ENCODE results near the gene BCAS1. TPM values are rescaled to one million over a fixed set of nuclear protein-coding genes. Genes with fewer than 3 reads are reported as not detected.

Gene BCAS1
- total and polyA plus RNA-seq, 10 of the 15 experiments (the other 5 are each of a cell fraction or from before 2014, with no cell fraction given): 0.21 to 1.4 (median 0.55) TPM

DNA sequence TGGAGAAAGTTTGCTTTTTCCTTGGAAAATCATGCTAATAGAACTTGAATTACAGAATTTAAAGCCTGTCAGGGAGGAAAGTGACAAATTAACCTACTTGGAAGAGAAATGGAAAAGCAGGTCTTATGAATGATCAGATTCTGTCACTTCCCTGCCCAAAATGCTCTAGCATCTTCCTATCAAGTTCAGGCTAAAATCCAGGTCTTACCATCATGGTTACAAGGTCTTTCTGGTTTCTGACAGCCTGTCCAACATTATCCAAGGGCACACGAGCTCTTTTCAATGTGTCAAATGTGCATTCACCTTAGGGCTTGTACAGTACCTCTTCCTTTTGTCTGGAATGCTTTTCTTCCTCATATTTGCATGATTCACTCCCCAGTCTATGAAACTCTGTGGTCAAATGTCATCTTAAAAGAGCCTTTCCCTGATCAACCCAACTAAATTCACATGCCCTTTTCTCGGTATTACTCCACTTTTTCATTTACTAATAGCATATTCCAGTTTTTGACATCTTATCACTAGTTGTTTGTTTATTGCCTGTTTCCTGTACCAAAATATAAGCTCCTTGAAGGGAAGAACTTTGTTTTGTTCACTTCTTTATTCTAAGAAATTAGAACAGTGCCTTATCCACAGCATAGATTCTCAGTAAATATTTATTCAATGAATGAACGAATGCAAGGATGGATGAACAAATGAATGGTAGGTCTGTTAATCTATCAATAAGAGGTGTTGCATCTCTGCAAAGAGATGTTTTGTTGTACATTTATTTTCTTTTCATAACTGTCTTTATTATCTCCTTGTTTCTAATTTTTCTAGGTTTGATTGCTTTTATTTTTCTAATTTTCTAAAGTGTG lies 139.5 kb downstream of the BCAS1 start (continued):
- TF ChIP-seq, protein P1, sequence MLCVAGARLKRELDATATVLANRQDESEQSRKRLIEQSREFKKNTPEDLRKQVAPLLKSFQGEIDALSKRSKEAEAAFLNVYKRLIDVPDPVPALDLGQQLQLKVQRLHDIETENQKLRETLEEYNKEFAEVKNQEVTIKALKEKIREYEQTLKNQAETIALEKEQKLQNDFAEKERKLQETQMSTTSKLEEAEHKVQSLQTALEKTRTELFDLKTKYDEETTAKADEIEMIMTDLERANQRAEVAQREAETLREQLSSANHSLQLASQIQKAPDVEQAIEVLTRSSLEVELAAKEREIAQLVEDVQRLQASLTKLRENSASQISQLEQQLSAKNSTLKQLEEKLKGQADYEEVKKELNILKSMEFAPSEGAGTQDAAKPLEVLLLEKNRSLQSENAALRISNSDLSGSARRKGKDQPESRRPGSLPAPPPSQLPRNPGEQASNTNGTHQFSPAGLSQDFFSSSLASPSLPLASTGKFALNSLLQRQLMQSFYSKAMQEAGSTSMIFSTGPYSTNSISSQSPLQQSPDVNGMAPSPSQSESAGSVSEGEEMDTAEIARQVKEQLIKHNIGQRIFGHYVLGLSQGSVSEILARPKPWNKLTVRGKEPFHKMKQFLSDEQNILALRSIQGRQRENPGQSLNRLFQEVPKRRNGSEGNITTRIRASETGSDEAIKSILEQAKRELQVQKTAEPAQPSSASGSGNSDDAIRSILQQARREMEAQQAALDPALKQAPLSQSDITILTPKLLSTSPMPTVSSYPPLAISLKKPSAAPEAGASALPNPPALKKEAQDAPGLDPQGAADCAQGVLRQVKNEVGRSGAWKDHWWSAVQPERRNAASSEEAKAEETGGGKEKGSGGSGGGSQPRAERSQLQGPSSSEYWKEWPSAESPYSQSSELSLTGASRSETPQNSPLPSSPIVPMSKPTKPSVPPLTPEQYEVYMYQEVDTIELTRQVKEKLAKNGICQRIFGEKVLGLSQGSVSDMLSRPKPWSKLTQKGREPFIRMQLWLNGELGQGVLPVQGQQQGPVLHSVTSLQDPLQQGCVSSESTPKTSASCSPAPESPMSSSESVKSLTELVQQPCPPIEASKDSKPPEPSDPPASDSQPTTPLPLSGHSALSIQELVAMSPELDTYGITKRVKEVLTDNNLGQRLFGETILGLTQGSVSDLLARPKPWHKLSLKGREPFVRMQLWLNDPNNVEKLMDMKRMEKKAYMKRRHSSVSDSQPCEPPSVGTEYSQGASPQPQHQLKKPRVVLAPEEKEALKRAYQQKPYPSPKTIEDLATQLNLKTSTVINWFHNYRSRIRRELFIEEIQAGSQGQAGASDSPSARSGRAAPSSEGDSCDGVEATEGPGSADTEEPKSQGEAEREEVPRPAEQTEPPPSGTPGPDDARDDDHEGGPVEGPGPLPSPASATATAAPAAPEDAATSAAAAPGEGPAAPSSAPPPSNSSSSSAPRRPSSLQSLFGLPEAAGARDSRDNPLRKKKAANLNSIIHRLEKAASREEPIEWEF (IDR thresholded peaks at IDR 0.05; ENCODE audit: insufficient replicate concordance, low read depth, low read length): peak; percentile 60
- TF ChIP-seq CHD2 (IDR thresholded peaks at IDR 0.05; ENCODE audit: borderline replicate concordance, low read depth, low read length) (no peak), CEBPB (IDR thresholded peaks at IDR 0.05; ENCODE audit: borderline replicate concordance in 1 of 2, low read depth in 2 of 2, low read length in 2 of 2) (no peak), NFXL1 (IDR thresholded peaks at IDR 0.05; ENCODE audit: borderline replicate concordance) (peak; percentile 21; the same call in 1 of the 2 replicates)
- TF ChIP-seq, protein P2, sequence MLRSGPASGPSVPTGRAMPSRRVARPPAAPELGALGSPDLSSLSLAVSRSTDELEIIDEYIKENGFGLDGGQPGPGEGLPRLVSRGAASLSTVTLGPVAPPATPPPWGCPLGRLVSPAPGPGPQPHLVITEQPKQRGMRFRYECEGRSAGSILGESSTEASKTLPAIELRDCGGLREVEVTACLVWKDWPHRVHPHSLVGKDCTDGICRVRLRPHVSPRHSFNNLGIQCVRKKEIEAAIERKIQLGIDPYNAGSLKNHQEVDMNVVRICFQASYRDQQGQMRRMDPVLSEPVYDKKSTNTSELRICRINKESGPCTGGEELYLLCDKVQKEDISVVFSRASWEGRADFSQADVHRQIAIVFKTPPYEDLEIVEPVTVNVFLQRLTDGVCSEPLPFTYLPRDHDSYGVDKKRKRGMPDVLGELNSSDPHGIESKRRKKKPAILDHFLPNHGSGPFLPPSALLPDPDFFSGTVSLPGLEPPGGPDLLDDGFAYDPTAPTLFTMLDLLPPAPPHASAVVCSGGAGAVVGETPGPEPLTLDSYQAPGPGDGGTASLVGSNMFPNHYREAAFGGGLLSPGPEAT (IDR thresholded peaks at IDR 0.05; ENCODE audit: low read depth): peak; percentile 49
